Natural killer cell treated with Interleukin-12 subunit alpha and Interleukin-12 subunit beta and Interleukin-15 and Interleukin-18, amount 100 ng/mL, for 72 hours (primary cell): ENCODE measurements around the gene COL9A1. TPM values are rescaled to one million over a fixed set of nuclear protein-coding genes. Genes with fewer than 3 reads are reported as not detected.

Experiments
- ATAC-seq, 2 donors: fragments of 150-1000 bp; cut with Tn5 transposase in 1 of 2; sonication (Bioruptor Pico), chemical (Tn5 transposase) in 1 of 2; 2 replicates each; pipeline ENCODE4 v1.10.0; 2021
- DNase-seq: peaks from one replicate; pipeline ENCODE4 v3.0.0; 2022; ENCODE audit warnings: low spot score
- H3K27ac Mint-ChIP-seq, 2 donors: 1 replicate in 1 of 2; 2 replicates in 1 of 2; pipeline ENCODE4 v1.8.0; 2022; ENCODE audit warnings: mixed read lengths in 2 of 2, mild to moderate bottlenecking in 1 of 2, moderate library complexity in 1 of 2
- H3K27me3 Mint-ChIP-seq, 2 donors: 1 replicate in 1 of 2; 2 replicates in 1 of 2; pipeline ENCODE4 v1.8.0; 2022; ENCODE audit warnings: mixed read lengths in 2 of 2
- H3K36me3 Mint-ChIP-seq: one replicate; pipeline ENCODE4 v1.8.0; 2022; ENCODE audit warnings: mixed read lengths
- H3K4me1 Mint-ChIP-seq, 2 donors: 1 replicate in 1 of 2; 2 replicates in 1 of 2; pipeline ENCODE4 v1.8.0; 2022; ENCODE audit warnings: low read depth in 2 of 2, mixed read lengths in 2 of 2, mild to moderate bottlenecking in 1 of 2
- H3K4me3 Mint-ChIP-seq: one replicate; pipeline ENCODE4 v1.8.0; 2022; ENCODE audit warnings: mixed read lengths
- H3K9me3 Mint-ChIP-seq: 2 replicates; pipeline ENCODE4 v1.8.0; 2022; ENCODE audit warnings: mixed read lengths
- total RNA-seq, 2 donors: library from RNA; stranded (reverse); gene quantifications; one replicate each; pipeline ENCODE4 v1.2.3, GENCODE V29; 2022

Gene COL9A1
- total RNA-seq, 2 donors from 2014 or later: not detected

DNA sequence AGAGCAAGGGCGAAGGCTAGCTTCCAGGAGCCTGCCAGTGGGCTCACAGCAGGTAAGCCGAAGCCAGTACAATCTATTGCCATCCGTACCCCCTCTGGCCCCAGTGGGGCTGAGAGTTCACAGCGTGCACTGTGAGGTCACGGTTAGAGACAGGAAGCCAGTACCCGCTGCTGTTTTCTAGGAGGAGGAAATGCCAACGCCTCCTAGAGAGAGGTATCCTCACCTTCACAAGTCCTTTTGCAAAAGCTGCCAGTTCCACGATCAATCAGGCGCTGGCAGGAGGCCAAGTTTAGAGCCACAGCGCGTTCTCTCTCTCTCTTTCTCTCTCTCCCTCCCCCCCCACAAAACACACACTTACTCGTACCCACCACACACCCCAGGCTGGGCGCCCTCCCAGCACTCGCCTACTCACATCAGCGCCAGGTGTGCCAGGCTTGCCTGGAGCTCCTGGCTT, 22.5 kb downstream of the COL9A1 start:
- H3K36me3 Mint-ChIP-seq: no peaks in the 10 kb centered on the region
- H3K4me1 Mint-ChIP-seq: no peaks in the 10 kb centered on the region
- H3K9me3 Mint-ChIP-seq: no peaks in the 10 kb centered on the region
- no peak overlapping the region for H3K4me3 Mint-ChIP-seq
- ATAC-seq (no peak), DNase-seq (no peak)
- no peak overlapping the region for H3K27ac Mint-ChIP-seq
- H3K27me3 Mint-ChIP-seq: peaks cover 12 to 17% of the 10 kb centered on the region in 2 donors

DNA sequence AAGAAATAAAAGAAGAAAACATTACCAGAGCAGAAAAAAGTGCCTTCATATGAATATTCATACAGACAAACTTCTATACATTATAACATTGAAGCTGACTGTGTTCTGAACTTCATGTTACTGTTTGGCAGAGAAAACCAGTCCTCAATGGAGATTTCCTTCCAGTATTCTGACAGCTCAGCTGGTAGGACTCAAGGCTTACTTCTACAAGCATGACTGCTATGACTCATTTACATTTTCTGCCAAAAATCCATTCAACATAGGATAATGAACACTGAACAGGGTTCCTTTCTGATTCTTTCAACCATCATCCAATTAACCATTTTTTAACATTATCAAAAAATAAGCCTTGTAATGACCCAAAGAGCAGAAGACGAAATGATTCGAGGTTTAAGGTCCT, 25.4 kb downstream of the COL9A1 start:
- Mint-ChIP-seq H3K9me3 (peaks cover 3% of the 10 kb centered on the region), H3K27ac (no peak overlapping the region), H3K36me3 (no peaks in the 10 kb centered on the region), H3K27me3 (peaks cover 6 to 8% of the 10 kb centered on the region in 2 donors), H3K4me3 (no peak overlapping the region), H3K4me1 (no peaks in the 10 kb centered on the region)
- DNase-seq: no peak
- ATAC-seq: no peak

DNA sequence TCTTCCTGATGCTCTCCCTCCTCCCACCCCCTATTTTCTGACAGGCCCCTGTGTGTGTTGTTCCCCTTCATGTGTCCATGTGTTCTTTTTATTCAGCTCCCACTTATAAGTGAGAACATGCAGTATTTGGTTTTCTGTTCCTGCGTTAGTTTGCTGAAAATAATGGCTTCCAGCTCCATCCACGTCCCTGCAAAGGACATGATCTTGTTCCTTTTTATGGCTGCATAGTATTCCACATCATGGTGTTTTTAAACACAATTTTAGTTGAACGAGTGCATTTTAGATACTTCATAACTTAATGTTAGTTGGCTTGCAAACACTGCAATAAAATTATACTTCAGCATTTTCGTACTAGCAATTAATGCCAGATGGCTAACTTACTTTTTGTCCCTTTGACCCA, 28.5 kb downstream of the COL9A1 start:
- Mint-ChIP-seq H3K9me3 (peaks cover 3% of the 10 kb centered on the region), H3K4me3 (no peak overlapping the region), H3K36me3 (no peaks in the 10 kb centered on the region), H3K4me1 (no peaks in the 10 kb centered on the region), H3K27ac (no peak overlapping the region), H3K27me3 (peaks cover 0 to 8% of the 10 kb centered on the region in 2 donors)
- ATAC-seq: no peak
- DNase-seq: no peak

DNA sequence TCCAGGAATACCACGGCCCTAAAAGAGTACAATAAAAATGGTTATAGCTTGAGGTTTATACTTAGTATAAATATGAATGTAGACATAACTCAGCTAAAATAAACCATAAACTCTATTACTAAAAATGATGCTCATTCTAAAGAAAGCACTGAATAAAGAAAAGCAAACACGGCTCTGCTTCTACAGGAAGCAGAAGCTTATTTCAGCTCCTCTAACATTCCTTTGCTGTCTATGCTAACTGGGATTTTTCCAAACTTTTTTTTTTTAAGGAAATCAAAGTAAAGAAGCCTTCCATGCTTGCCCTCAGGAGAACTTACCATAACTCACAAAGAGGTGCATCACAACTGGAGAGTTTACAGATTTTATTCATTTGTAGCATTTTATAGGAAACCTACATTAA, 30.8 kb downstream of the COL9A1 start:
- no peak overlapping the region for H3K4me3 Mint-ChIP-seq
- DNase-seq: no peak
- H3K27ac Mint-ChIP-seq: no peak overlapping the region
- H3K36me3 Mint-ChIP-seq: no peaks in the 10 kb centered on the region
- H3K27me3 Mint-ChIP-seq: no peaks in the 10 kb centered on the region
- H3K4me1 Mint-ChIP-seq: no peaks in the 10 kb centered on the region
- no peak for ATAC-seq
- H3K9me3 Mint-ChIP-seq: peaks cover 3% of the 10 kb centered on the region

DNA sequence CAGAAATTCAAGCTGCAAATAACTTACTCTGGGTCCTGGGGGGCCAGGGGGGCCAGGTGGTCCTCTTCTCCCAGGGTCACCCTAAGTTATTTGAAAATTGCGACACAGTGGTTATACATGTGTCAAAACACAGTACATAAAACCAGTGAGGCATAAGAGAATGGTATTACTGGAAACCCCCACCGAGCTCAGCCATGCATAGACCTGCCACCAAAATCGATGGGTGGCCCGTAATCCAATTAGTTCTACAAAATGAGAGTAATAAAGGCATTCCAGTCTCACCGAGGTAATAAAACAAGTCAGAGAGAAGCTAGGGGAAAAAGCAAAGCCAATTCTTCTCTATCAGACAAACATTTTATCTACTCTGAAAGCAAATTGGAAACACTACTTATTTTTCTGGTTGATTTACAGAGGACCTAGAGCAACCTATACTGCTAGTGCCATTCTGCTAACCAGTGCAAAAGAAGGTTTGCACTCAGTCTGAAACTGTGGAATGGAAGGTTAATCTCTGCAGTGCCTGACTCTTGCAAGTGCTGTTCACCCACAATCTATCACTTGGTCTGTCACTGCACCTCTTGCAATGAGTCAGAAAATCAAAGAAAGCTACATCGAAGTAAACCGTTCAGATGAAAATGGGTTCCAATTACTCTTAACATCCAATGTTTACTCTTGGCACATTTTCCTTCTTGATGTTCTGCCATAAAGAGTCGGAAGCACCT, 32.4 kb downstream of the COL9A1 start:
- H3K36me3 Mint-ChIP-seq: no peaks in the 10 kb centered on the region
- H3K27me3 Mint-ChIP-seq: no peaks in the 10 kb centered on the region
- ATAC-seq: no peak
- DNase-seq: no peak
- H3K4me3 Mint-ChIP-seq: no peak overlapping the region
- H3K4me1 Mint-ChIP-seq: no peaks in the 10 kb centered on the region
- no peak overlapping the region for H3K27ac Mint-ChIP-seq
- H3K9me3 Mint-ChIP-seq: peaks cover 3% of the 10 kb centered on the region

DNA sequence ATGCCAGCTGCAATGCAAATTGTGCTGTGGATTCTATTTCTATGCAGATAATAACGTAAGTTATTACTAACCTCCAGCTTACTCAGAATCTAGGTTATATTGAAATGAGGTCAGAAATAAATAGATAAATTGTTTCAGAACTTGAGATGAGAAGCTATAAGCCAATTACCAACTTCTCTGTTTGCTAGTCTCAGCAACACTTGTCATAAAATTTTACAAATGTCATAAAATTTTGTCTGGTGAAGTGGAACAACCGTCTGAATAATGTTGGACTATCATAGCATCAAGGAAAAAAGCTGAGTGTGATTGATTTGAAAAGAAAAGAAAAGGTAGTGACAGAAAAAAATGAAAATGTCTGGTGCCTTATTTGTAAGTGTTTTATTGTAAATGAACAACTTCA, 36.7 kb downstream of the COL9A1 start:
- H3K27me3 Mint-ChIP-seq: no peaks in the 10 kb centered on the region
- no peaks in the 10 kb centered on the region for H3K4me1 Mint-ChIP-seq

DNA sequence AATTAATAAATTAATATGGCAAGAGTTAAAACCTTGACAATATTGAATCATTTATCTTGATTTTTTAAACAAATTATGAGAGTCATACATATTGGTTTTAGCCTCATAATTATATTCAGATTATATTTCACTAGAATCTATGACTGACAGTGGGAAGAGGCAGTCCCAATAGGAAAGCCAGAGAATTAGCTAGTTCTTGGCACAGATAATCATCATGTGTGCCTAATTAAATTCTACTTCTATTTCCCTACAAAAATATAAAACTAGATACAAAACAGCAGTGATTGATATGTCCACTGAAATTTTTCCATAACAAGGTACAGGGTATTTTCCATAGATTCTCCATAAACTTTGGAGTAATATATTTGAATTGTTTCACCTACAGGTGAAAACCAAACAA, 38.6 kb downstream of the COL9A1 start:
- no peaks in the 10 kb centered on the region for H3K9me3 Mint-ChIP-seq
- no peaks in the 10 kb centered on the region for H3K36me3 Mint-ChIP-seq
- no peaks in the 10 kb centered on the region for H3K4me1 Mint-ChIP-seq
- no peaks in the 10 kb centered on the region for H3K27me3 Mint-ChIP-seq
- H3K27ac Mint-ChIP-seq: no peak overlapping the region
- DNase-seq (no peak), ATAC-seq (no peak)
- no peak overlapping the region for H3K4me3 Mint-ChIP-seq

More for the DNA sequence above, 36.7 kb downstream of the COL9A1 start:
- Mint-ChIP-seq H3K27ac (no peak overlapping the region), H3K4me3 (no peak overlapping the region), H3K9me3 (no peaks in the 10 kb centered on the region), H3K36me3 (no peaks in the 10 kb centered on the region)
- ATAC-seq (no peak), DNase-seq (no peak)

DNA sequence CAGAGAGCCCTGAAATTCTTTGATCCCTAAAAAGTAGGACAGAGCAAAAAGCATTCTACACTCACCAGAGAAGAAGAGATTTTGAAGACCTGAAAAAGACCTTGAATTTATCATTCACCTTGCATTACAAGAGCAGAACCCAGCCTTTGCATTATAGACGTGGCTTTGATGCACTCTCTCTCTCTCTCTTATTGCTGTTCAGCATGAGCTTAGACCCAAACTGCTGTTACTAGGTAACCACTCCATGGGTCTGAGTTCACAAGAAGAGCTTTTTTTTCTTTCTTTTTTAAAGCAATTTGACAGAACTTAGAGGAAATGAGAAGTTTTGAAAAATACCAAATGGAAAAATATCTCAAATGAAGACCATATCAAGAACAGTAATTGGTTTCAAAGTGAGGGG, 44.4 kb downstream of the COL9A1 start:
- H3K27ac Mint-ChIP-seq: no peak overlapping the region
- H3K27me3 Mint-ChIP-seq: no peaks in the 10 kb centered on the region
- H3K36me3 Mint-ChIP-seq: no peaks in the 10 kb centered on the region
- H3K9me3 Mint-ChIP-seq: no peaks in the 10 kb centered on the region
- DNase-seq: no peak
- ATAC-seq: no peak
- no peak overlapping the region for H3K4me3 Mint-ChIP-seq
- no peaks in the 10 kb centered on the region for H3K4me1 Mint-ChIP-seq

DNA sequence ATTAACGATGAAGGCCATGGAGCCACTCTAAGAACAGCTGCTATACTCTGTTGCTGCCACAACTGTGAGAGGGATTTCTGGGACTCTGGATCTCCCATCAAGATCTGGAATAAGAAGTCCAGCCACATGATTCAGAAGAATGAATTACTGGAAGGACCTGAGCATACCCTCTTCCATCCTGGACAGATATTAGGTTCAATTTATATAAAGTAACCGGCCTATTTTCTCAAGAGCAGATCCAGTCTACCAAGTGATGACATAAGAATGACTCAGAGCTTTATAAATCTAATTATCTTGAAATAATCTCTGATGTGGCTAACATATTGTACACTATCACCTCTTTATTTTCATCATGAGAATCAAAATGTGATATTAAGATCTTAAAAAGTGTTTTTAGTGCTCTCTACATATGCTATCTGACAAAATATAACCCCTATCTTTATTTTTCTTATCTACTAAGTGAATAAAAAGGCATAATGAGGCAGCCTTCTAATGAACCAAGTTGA, 45.1 kb downstream of the COL9A1 start:
- ATAC-seq (no peak), DNase-seq (no peak)
- no peaks in the 10 kb centered on the region for H3K27me3 Mint-ChIP-seq
- no peak overlapping the region for H3K27ac Mint-ChIP-seq
- H3K36me3 Mint-ChIP-seq: no peaks in the 10 kb centered on the region
- H3K9me3 Mint-ChIP-seq: no peaks in the 10 kb centered on the region
- H3K4me3 Mint-ChIP-seq: no peak overlapping the region
- no peaks in the 10 kb centered on the region for H3K4me1 Mint-ChIP-seq

DNA sequence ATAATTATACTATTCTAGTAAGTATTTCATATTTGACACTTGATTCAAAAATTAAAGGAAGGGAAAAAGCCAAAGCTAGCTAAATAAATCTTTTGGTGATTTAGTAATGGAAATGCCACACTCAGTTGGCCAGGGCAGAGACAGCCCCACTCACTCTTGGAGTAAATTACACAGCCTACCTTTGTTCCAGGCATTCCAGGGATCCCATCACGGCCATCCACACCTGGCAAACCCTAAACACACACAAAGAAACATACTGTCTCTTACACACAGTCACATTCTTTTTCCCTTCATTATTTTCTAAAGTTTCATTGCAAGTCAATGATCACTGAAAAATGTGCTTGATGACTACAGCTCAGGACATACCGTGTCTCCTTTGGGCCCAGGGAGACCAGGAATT, 48.1 kb downstream of the COL9A1 start:
- DNase-seq (no peak), ATAC-seq (no peak)
- Mint-ChIP-seq H3K4me1 (no peaks in the 10 kb centered on the region), H3K9me3 (no peaks in the 10 kb centered on the region), H3K27me3 (no peaks in the 10 kb centered on the region), H3K4me3 (no peak overlapping the region), H3K27ac (no peak overlapping the region), H3K36me3 (no peaks in the 10 kb centered on the region)

DNA sequence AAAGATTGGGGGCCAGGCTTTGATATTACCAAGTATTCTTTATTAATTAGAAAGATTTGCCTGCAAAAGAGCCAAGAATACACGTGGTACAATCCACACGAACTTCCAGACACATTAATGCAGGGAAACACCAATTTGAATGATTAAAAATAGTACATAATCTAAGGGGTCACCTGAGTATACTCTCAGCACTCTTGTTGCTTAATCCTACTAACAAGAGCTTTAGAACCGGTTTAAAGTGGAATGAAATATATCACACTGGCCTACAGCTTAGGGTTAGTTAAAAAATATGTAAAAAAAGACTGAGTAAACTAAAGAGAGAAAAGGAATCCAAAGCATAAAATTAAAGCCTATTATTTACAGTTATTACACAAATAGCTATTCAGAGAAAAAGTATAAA, 49.0 kb downstream of the COL9A1 start:
- no peak overlapping the region for H3K4me3 Mint-ChIP-seq
- H3K27ac Mint-ChIP-seq: no peak overlapping the region
- H3K4me1 Mint-ChIP-seq: no peaks in the 10 kb centered on the region
- no peaks in the 10 kb centered on the region for H3K9me3 Mint-ChIP-seq
- no peak for DNase-seq
- H3K36me3 Mint-ChIP-seq: no peaks in the 10 kb centered on the region
- H3K27me3 Mint-ChIP-seq: peaks cover 0 to 5% of the 10 kb centered on the region in 2 donors
- no peak for ATAC-seq

DNA sequence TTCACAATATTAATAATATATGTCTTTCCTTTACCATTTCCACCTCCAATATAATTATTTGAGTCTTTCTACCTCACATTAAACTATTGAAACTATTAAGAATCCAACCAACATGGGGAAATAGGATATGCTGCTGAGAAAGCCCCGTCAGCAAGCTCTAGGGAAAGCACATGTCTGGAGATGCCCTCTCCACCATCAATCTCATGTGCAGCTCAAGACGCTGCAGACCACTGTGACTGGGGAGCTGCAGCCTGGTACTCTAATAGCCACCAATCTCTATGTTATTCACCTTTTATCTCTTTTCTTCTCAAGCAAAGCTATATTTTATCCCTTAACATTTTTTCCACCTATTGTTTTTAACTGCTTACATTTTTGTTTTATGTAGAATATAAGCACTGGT, 50.3 kb downstream of the COL9A1 start:
- H3K27me3 Mint-ChIP-seq: peaks cover 0 to 12% of the 10 kb centered on the region in 2 donors
- no peak for DNase-seq
- no peak for ATAC-seq
- H3K27ac Mint-ChIP-seq: no peak overlapping the region
- H3K4me1 Mint-ChIP-seq: no peaks in the 10 kb centered on the region
- no peak overlapping the region for H3K4me3 Mint-ChIP-seq
- H3K36me3 Mint-ChIP-seq: no peaks in the 10 kb centered on the region
- H3K9me3 Mint-ChIP-seq: no peaks in the 10 kb centered on the region

DNA sequence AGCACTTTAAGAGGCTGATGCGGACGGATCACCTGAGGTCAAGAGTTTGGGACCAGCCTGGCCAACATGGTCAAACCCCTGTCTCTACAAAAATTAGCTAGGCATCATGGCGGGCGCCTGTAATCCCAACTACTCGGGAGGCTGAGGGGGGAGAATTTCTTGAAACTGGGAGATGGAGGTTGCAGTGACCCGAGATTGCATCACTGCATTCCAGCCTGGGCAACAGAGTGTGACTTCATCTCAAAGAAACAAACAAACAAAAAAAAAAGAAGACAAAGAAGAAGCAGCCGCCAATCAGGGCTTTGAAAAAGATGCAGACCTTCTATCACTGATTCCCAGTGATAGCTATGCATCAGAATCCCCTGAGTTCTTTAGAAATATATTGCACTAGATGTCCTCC, 56.8 kb downstream of the COL9A1 start:
- Mint-ChIP-seq H3K4me1 (no peaks in the 10 kb centered on the region), H3K9me3 (no peaks in the 10 kb centered on the region), H3K27ac (no peak overlapping the region), H3K4me3 (no peak overlapping the region), H3K27me3 (peaks cover 0 to 16% of the 10 kb centered on the region in 2 donors), H3K36me3 (no peaks in the 10 kb centered on the region)
- ATAC-seq (no peak), DNase-seq (no peak)

DNA sequence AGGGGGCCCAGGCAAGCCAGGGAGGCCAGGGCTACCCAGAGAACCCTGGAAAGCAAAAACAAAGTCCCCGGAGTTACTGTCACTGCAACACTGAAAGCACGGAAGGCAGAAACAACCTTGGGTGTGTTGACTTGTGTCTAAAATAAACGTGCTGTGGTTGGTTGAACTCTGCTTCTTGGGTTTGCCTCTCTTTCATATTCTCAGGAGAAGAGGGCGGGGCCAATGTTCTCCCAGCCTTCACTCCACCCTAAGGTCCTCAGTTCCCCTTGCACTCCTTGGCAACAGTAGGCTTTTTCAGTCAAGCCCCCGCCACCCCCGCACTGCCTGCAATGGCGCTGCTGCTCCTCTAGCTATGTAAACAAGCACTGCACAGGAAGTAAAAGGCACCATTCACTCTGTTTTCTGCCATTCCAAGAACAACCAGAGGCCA, 60.9 kb downstream of the COL9A1 start:
- Mint-ChIP-seq H3K9me3 (no peaks in the 10 kb centered on the region), H3K27me3 (peaks cover 3 to 5% of the 10 kb centered on the region in 2 donors), H3K4me3 (no peak overlapping the region), H3K27ac (no peak overlapping the region), H3K36me3 (no peaks in the 10 kb centered on the region), H3K4me1 (no peaks in the 10 kb centered on the region)
- DNase-seq (no peak), ATAC-seq (no peak)

DNA sequence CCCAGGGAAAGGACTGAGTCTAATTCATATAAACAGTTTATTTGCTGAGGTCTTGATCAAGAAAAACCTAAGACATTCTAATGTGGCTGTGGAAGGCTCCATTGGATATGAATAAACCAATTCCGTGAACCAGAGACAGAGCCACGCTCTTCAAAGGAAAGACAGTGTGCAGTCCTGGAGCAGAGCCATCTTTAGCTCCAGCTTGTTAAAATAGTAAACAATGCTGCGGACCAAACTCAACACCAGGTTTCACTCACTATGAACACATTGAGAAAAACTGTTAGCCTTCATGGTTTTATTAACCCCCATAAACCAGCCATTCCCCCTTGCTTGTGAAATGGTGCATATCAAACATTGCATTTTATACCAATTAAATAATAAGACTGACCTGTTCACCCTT, 61.9 kb downstream of the COL9A1 start:
- Mint-ChIP-seq H3K27me3 (peaks cover 3 to 5% of the 10 kb centered on the region in 2 donors), H3K4me3 (no peak overlapping the region), H3K9me3 (no peaks in the 10 kb centered on the region), H3K36me3 (no peaks in the 10 kb centered on the region), H3K4me1 (no peaks in the 10 kb centered on the region), H3K27ac (no peak overlapping the region)
- ATAC-seq (no peak), DNase-seq (no peak)
